NCI-H1092 (cell line): Measurements from ENCODE around the gene NCAPG2.

Source experiments
- DNase-seq: peaks from one replicate; lab custom pipeline; 2025; lab: John Stamatoyannopoulos, UW

NCAPG2 gene

GRCh38 chr7:158601090-158601489, 103.5 kb downstream of the NCAPG2 start:
- DNase-seq = no peak

DNA sequence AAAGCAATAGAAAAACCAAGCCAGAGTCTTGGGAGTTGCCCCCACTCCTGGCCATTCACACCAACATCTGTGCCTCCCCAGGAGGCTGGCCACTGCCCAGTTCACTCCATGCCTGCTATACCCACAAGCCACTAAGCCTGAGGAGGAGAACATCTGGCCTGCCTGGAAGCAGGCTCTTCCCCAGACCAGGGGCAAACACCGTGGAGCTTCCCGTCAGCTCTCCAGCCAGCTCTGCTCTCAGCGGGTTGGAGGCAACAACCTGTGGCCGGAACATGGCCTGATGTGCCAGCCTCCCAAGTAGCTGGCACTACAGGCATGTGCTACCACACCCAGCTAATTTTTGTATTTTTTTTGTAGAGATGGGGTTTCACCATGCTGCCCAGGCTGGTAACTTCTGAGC, 107.9 kb downstream of the NCAPG2 start:
- no peak for DNase-seq

DNA sequence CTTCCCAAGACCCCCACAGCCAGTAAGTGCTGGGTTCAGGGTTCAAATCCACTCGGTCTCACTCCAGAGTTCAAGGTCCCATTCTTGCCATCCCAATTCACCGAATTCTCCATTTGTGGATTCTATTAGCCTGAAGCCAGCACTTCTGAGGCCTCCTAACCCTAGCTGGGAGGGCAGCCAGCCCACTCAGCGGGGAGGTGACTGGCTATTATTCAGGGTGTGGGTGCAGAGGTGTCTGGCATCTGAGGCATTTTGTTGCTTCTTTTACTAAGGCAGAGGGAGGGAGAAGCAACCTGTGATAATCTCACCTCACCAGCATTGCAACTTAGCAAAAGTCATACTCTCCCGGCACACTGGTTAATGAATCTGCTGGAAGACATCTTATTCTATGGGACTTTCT, 108.3 kb downstream of the NCAPG2 start:
- no peak for DNase-seq

- no peak for DNase-seq
Measured at GRCh38 chr7:158595068-158595467, 109.5 kb downstream of the NCAPG2 start.

DNA sequence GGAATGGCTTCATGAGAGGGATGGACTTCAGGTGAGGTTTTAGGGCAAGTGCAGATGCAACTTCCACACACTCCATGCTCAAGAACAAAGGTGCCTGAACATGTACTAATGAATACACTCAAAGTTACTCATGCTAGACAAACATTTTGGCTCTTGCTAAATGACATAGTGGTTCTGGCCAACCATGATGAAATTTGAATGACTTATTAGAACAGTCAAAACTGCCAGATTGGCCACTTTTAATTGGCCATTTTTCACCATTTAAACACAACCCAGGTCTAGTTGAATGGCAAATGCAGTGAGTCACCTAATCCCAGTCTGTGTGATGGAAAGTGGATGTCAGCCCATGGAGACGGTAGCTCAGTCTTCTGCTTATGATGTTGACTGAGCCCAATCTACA, 112.1 kb downstream of the NCAPG2 start:
- DNase-seq = no peak

- DNase-seq = no peak
Measured at GRCh38 chr7:158591944-158592343, 112.7 kb downstream of the NCAPG2 start.

DNA sequence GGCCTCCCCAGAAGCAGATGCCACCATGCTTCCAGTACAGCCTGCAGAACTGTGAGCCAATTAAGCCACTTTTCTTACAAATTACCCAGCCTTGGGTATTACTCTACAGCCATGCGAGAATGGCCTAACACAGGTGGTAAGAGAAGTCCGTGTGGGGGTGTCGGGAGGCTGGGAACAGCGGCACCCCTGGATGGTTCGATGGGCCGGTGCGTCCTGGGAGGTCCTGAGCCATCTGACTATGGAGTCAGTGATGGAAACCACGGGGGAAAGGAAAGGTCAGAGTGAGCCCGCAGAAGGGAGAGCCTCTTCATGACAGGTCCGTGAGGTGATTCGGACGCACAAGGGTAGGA, 114.4 kb downstream of the NCAPG2 start:
- DNase-seq = no peak

DNA sequence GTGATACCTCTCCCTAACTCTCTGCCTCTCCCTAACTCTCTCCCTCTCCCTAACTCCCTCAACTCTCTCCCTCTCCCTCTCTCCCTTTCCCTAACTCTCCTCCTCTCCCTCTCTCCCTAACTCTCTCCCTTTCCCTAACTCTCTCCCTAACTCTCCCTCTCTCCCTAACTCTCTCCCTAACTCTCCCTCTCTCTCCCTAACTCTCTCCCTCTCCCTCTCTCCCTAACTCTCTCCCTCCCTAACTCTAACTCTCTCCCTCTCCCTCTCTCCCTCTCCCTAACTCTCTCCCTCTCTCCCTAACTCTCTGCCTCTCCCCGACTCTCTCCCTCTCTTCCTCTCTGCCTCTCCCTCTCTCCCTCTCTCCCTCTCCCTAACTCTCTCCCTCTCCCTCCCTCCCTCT, 115.0 kb downstream of the NCAPG2 start:
- no peak for DNase-seq

DNA sequence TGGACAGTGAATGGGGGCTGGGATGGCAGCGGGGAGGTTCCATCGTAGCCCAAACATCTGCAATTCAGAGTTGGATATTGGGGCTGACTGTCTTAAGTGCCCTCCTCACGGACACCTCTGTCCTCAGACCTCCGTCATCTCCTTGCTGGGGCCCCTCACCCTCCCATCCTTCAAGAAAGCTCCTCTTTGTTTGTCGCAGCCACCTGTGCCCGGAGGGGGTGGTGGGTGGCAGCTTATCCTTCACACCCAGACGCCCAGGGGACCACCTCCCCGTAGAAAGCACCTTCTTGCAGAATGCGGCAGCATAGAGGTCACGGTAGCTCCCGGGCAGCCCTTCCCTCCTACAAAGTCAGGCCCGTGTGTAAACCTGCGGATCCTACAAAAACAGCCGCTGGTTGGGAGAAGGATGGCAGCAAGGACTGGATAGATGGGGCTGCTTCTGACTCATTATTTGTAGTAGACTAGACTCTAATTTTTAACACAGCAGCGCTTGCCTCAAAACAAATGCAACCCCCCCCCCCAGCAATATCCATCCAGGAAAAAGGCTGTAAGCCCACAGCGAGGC, 115.6 kb downstream of the NCAPG2 start:
- no peak for DNase-seq

DNA sequence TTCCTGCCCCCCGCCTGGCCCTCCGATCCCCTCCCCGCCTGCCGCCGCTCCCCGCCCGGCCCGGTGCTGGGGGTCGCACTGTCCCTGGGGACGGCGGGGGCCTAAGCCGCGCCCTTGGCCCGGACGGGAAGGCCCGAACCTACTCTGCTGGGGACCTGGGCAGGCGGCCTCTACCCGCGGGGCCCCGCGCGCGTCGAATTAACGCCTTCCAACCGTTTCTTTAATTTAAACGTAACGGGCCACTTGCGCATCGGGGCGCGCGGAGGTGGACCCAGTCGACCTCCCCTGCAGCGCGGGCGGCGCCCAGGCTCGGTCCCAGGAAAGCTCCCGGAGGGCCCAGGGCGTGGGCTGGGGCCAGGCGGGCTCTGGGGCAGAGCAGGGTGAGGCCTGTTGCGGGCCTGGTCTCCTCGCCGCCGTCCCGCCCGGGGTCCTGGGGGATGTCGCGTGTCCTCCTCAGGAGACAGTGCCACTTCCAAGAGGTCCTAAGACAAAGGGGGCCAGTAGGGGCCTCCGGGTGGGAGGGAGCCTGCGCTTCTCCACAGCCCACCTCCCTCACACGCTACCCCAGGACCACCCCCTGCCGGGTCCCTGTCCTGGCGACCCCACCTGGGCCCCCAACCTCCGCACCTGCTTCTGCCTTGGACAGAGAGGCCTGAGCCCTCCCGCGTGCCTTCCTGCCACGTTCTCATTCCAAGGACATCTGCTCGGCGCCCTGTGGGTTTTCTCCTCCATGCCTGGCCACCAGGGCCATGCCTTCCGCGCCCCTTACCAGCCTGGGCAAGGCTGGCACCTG, 116.3 kb downstream of the NCAPG2 start:
- DNase-seq = no peak

- DNase-seq = peak; percentile 75
Measured at GRCh38 chr7:158587162-158588084, 117.2 kb downstream of the NCAPG2 start, which contains the start of gene PTPRN2. Gene PTPRN2 (minus strand): TSS chr7:158587823.

GRCh38 chr7:158586499-158587161, 118.0 kb downstream of the NCAPG2 start:
- DNase-seq = no peak

DNA sequence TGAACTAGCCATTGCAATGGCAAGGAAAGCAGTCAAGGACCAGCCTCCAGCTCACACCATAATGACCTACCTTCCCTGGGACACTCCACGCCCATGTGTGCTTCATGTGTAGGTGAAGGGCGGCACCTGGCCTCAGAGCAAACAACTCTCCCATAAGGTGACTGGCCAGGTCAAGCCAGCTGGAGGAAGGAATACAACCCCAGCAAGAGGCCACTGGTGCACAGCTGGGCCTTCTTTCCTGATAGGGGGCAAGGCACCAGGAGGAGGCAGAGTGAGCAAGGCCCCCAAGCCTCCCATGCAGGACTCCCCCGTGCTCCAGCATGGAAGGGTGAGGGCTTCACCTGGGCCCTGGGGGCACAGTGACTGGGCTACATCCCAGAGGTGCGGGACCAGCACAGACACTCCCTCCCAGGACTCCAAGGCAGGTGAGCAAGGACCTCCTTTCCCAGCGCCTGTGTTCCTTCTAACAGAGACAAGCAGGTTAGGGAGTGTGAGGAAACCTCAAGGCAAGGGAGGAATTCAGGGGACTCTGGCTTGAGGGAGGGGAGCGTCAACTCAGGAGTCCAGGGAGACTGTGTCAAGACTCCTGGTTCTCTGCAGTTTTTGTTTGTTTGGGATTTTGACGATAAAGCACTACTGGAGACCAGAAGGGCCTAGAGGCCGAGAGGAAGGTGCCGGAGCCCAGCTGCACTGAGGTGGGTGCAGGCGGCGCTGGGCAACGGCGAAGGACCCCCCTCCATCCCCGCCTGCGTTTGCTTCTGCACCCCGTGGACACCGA, 118.7 kb downstream of the NCAPG2 start:
- DNase-seq = no peak

GRCh38 chr7:158584407-158584806, 120.2 kb downstream of the NCAPG2 start:
- no peak for DNase-seq

DNA sequence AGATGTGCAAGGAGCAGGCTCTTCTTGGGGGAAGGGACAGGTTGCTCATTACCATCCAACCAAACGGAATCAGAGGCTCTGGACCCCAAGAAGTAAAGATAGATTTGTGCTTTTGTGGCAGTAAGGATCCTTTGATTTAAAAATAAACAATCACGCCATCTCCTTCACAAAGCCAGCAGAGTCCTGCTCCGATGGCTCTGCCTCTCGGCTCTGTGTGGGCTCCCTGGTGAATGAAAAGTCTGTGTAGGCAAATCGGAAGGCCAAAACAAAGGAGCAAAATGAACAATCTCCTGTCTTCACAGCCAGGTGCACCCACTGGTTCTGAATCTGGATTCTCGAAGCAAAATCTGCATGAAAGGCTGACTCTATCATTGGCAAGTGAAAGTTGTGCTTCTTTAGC, 120.8 kb downstream of the NCAPG2 start:
- no peak for DNase-seq

DNA sequence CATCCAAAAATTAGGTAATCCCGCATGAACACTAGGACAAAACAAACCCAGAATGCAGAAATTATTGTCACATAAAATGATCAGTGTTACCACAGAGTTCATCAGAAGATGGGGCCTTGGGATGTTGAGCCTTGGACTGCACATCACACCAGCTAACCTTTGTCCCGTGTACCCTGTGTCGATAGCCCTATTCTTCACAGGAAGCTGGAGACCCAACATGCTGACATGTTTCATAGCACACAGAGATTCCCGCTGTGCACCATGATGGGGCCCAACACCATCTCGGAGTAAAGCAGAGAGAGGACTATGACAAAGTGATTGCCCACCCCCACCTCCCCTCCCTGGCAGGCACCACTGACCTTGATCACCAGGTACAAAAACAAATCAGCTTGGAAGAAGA, 121.5 kb downstream of the NCAPG2 start:
- no peak for DNase-seq

DNA sequence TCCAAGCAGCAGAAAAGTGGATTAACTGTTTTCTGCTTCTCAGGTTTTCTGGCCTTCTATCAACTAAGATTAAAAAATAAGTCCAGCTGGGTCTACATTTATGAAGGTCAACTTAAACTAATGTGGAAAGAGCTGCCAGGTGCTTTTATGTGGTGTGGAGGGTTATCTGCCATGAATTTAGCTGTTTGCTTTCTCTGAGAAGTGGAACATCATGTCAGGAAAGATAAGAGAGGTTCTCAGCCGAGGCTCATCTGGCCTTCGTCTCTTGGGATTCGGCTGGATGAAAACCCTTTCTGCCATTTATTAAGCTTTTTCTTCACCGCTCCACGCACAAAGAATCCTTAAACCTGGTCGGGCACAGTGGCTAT, 122.5 kb downstream of the NCAPG2 start:
- DNase-seq = peak; percentile 85

GRCh38 chr7:158581440-158582088, 123.0 kb downstream of the NCAPG2 start:
- DNase-seq = peak; percentile 90
